Fibroblast of pulmonary artery (primary cell): ENCODE results near the gene LUZP4.
"Not testable (repeated sequence)": the region's sequence is repeated elsewhere in the genome, so short reads cannot be mapped to it uniquely, and the experiment has no call there.

ENCODE experiments used
- DNase-seq: peaks from one replicate; pipeline ENCODE4 v3.0.0-alpha.2; 2010; ENCODE audit warnings: low read depth
- H3K4me3 ChIP-seq: replicated peaks from 2 replicates; pipeline ENCODE4 v1.5.1; 2011; ENCODE audit warnings: low read depth, mild to moderate bottlenecking, control low read depth, low read length, moderate library complexity
- TF ChIP-seq, protein P1 (sequence below): IDR thresholded peaks from 2 replicates; pipeline ENCODE4 v1.5.1; 2011; ENCODE audit warnings: mild to moderate bottlenecking, control low read depth, low read length, inconsistent platforms; ENCODE audit errors: missing control alignments

LUZP4 gene

DNA sequence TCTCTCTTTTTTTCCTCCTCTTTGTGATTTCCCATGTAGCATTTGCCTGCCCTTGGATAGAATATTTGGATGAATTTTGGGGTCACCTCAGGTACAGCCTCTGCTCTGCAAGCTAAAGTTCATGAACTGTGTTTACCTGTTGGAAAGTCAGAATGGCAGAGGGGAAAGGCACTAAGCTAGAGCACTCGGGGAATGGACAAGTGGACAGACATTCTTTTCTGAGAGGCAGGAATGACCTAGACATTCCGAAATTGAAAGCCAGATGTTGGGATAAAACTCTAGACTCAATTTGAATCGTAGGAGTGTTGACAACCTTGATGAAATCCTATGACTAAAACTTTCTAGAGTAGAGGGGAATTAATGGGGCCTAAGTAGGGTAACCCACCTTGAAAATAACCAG is 56.1 kb downstream of the LUZP4 start:
- TF ChIP-seq, protein P1, sequence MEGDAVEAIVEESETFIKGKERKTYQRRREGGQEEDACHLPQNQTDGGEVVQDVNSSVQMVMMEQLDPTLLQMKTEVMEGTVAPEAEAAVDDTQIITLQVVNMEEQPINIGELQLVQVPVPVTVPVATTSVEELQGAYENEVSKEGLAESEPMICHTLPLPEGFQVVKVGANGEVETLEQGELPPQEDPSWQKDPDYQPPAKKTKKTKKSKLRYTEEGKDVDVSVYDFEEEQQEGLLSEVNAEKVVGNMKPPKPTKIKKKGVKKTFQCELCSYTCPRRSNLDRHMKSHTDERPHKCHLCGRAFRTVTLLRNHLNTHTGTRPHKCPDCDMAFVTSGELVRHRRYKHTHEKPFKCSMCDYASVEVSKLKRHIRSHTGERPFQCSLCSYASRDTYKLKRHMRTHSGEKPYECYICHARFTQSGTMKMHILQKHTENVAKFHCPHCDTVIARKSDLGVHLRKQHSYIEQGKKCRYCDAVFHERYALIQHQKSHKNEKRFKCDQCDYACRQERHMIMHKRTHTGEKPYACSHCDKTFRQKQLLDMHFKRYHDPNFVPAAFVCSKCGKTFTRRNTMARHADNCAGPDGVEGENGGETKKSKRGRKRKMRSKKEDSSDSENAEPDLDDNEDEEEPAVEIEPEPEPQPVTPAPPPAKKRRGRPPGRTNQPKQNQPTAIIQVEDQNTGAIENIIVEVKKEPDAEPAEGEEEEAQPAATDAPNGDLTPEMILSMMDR, result no peak
- DNase-seq, result peak; percentile 37
- no peak overlapping the region for H3K4me3 ChIP-seq

DNA sequence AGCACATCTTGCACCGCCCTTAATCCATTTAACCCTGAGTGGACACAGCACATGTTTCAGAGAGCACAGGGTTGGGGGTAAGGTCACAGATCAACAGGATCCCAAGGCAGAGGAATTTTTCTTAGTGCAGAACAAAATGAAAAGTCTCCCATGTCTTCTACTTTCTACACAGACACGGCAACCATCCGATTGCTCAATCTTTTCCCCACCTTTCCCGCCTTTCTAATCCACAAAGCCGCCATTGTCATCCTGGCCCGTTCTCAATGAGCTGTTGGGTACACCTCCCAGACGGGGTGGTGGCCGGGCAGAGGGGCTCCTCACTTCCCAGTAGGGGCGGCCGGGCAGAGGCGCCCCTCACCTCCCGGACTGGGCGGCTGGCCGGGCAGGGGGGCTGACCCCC is 57.2 kb downstream of the LUZP4 start:
- not testable (repeated sequence) for H3K4me3 ChIP-seq

DNA sequence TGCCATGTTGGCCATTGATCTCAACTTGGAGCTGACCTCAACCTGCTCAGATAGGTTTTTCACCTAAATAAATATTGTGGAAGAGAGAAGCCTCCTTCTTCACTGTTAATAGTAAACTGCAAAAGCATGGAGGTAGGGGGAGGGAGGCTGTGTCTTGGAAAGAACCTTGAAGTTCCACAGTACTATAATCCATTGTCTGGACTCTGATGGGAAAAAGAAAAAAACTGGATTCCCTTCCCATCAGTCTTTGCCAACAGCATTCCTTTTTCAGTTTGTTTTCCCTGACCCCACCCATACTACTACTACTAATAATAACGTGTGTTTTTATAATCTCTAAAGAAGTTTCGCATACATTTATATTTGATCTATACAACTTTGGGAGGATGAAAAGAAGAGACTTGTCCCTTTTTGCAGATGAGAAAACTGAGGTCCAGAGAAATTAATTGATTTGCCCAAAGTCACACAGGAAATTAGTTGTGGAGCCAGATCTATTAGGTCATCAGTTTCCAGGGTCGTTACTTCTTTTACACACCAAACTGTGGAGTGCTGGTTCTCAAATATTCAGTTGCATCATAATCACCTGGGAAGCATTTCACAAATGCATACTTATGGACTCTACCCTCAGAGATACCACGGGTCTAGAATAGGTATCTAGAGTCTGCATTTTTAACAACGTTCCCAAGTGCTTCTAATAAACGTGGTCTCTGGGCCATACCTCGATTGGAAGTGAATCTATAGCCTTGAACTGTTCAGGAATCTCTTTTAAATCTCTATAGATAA is 59.1 kb downstream of the LUZP4 start:
- DNase-seq, result no peak
- TF ChIP-seq, protein P1, result no peak
- no peak overlapping the region for H3K4me3 ChIP-seq

More for the DNA sequence above, 57.2 kb downstream of the LUZP4 start:
- DNase-seq, result not testable (repeated sequence)

DNA sequence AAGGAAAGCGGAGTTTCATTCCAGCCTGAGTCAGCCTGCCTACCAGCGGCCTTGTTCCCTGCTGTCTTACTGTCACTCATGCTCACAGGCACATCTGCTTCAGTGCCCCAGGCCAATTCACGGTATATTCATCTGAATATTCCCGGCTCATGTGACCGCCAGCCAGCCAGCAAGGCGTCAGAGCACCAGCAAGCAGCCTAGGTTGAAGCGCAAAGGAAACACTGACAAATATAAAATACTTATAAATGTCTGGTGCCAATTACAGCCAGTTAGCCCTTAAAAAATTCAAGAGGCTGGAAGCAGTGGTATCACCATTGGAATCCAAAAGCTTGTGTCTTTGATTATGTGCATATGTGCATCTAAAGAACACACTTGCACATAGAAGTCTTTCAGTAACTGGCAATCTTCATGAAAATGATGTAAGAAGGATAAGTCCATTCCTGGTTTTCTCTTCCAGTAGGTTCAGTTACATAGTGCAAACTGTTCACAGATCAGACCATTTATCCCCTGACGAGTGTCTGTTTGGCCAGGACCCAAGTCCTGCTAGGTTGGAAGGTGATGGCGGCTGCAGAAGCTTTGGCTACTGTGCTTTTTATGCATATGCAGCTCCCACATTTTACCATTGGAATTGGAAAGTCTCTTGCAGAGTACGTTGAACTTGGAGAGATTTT is 61.3 kb downstream of the LUZP4 start:
- no peak overlapping the region for H3K4me3 ChIP-seq
- DNase-seq, result no peak
- TF ChIP-seq, protein P1, result no peak

DNA sequence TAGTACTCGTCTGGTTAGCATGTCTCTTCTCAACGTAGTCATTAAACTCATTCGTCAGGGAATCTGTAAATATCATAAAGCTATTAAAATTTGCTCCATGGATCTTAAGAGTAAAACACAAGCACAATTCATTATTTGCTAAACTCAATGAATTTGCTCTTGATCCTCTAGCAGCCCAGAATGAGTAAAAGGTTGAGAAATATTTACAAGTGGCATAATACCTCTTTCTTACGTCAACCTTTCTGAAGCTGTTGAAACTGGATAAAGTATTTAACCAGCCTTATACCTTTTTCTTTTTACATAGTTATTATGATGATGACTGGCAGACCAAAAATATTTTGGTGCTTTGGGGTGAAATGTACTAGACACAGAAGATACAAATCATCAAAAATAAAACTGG is 66.9 kb downstream of the LUZP4 start:
- DNase-seq, result no peak
- no peak overlapping the region for H3K4me3 ChIP-seq
- TF ChIP-seq, protein P1, result no peak
